BJ (cell line): Measurements from ENCODE around the gene CPS1. TPM values are rescaled to one million over a fixed set of nuclear protein-coding genes. Genes with fewer than 3 reads are reported as not detected.

ENCODE experiments used
- CTCF ChIA-PET: fragments of 350-600 bp; formaldehyde crosslinking; extraction: SDS; loops from one replicate; lab custom pipeline; 2021; ENCODE audit warnings: antibody characterized with exemption, inconsistent platforms; lab: Yijun Ruan, JAX
- POLR2A ChIA-PET: fragments of 300-600 bp; sonication (Branson Sonifier 250); formaldehyde crosslinking; extraction: SDS; loops from one replicate; lab custom pipeline; 2021; ENCODE audit warnings: antibody characterized with exemption; lab: Charles Lee
- DNase-seq: peaks from one replicate; pipeline ENCODE4 v3.0.0-alpha.2; 2011; ENCODE audit warnings: low read depth
- H3K27me3 ChIP-seq: 2 replicates; pipeline ENCODE4 v1.6.0; 2011; ENCODE audit warnings: low read length; ENCODE audit not compliant: control insufficient read depth, insufficient read depth
- H3K36me3 ChIP-seq: 2 replicates; pipeline ENCODE4 v1.5.1; 2011; ENCODE audit warnings: low read length; ENCODE audit not compliant: control insufficient read depth, insufficient read depth
- H3K4me3 ChIP-seq: 2 replicates; pipeline ENCODE4 v1.5.1; 2011; ENCODE audit warnings: low read depth, mild to moderate bottlenecking, control low read depth, low read length
- polyA plus RNA-seq: library from polyadenylated mRNA; depleted of rRNA; stranded (reverse); fragments of >200 nt; gene quantifications from 2 replicates; pipeline ENCODE4 v1.2.3, GENCODE V29; 2011
- TF ChIP-seq, protein P1 (sequence below): IDR thresholded peaks from 2 replicates; pipeline ENCODE4 v1.5.1; 2011; ENCODE audit warnings: low read depth, mild to moderate bottlenecking, control low read depth, inconsistent platforms, low read length, moderate library complexity; ENCODE audit not compliant: insufficient read depth

CPS1 gene
- polyA plus RNA-seq, 1 experiment, result 10.9 TPM

DNA sequence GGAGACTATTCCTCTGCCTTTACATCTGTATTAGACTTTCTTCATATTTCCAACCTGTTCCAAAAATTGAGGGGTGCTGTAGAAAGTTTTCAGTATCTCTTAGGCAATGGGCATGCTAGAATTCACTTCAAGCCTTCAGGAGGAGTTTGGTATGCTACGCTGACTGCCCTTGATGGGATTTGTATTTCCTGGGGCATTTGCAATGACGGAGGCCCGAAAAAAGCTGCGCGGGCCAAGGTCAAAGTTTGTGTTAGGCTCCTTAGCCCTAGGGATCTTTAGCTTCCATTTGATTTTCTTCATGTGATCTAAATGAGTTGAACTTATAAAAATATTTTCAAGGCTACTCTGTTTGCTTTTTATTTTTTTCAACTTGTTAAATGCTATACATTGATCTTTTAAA lies 5.1 kb downstream of the CPS1 start:
- ChIA-PET POLR2A (no interaction called here), CTCF (interaction anchor here (1.9 kb wide), 1 partner anchor 15 kb away, joined by 4 read pairs; no protein-coding TSS in a partner anchor)
- TF ChIP-seq, protein P1, sequence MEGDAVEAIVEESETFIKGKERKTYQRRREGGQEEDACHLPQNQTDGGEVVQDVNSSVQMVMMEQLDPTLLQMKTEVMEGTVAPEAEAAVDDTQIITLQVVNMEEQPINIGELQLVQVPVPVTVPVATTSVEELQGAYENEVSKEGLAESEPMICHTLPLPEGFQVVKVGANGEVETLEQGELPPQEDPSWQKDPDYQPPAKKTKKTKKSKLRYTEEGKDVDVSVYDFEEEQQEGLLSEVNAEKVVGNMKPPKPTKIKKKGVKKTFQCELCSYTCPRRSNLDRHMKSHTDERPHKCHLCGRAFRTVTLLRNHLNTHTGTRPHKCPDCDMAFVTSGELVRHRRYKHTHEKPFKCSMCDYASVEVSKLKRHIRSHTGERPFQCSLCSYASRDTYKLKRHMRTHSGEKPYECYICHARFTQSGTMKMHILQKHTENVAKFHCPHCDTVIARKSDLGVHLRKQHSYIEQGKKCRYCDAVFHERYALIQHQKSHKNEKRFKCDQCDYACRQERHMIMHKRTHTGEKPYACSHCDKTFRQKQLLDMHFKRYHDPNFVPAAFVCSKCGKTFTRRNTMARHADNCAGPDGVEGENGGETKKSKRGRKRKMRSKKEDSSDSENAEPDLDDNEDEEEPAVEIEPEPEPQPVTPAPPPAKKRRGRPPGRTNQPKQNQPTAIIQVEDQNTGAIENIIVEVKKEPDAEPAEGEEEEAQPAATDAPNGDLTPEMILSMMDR, result no peak
- no peaks in the 10 kb centered on the region for H3K27me3 ChIP-seq
- H3K36me3 ChIP-seq, result no peaks in the 10 kb centered on the region
- H3K4me3 ChIP-seq, result no peak overlapping the region
- DNase-seq, result no peak

DNA sequence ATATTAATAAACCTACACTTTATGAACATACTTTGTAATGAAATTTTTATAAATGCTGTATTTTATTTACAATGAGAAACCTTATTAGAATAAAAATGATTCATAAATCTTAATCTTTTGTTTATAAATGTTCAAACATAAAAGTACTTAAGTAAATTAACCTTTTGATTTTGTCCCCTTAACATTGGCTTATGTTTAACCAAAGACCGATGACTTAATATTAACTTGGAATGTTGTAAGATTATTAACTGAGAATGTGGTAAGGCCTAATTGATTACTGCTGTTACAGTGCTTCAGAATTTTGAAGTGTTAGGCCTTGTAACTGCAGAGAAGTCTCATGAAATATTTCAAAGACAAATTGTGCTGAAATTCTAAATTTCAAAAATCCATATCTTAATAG lies 5.7 kb downstream of the CPS1 start:
- no peak for DNase-seq
- POLR2A ChIA-PET, result no interaction called here
- CTCF ChIA-PET, result interaction anchor here (0.9 to 1.9 kb wide), 2 partner anchors 14 to 16 kb away, joined by 3 to 4 read pairs; no protein-coding TSS in a partner anchor

DNA sequence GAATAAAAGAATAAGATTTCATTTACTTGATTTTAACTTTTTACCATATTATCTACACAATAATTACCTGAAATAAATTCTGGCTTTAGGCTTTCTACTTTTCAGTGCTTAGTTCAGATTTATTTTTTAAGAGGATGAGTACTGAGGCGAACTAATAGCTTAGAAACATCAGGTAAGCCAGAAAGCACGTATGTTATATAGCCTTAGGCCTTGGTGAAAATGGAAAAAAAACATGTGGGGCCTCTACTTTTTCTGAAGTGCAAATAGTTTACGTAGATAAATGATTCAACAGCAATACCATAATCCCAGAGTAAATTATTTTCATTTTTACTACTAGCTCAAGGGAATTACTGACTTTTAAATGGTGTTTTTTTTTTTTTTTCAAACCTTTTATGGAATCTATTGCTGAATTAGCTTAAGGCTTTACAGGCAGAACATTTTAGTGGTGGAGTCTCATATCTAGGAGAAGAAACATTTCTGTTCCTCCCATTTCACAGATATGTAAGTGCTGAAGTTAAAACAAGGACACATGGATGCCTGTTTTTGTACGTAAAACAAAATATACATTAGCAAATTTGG lies 6.2 kb downstream of the CPS1 start:
- TF ChIP-seq, protein P1, result no peak
- no peak for DNase-seq
- H3K27me3 ChIP-seq, result no peaks in the 10 kb centered on the region
- no peak overlapping the region for H3K4me3 ChIP-seq
- ChIA-PET CTCF (interaction anchor here (0.9 kb wide), 1 partner anchor 15 kb away, joined by 3 read pairs; no protein-coding TSS in a partner anchor), POLR2A (no interaction called here)
- no peaks in the 10 kb centered on the region for H3K36me3 ChIP-seq

More for the DNA sequence above, 5.7 kb downstream of the CPS1 start:
- TF ChIP-seq, protein P1, result no peak
- no peaks in the 10 kb centered on the region for H3K36me3 ChIP-seq
- no peak overlapping the region for H3K4me3 ChIP-seq
- no peaks in the 10 kb centered on the region for H3K27me3 ChIP-seq

DNA sequence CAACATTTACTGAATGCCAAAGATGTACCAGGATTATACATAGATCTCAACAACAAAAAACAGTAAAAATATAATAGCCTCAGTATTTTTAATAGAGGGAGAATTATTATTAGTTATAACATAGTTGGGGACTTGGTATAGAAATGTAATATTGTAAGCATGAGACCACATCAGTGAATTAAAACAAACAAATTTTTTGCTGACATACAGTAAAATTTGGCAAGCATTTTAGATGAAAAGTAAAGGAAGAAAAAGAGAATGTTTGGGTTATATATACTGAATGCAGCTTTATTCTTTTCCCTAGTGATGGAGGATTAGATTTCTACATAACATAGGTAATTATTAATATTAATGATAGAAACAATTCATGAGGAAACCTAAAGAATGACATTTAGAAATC lies 10.9 kb downstream of the CPS1 start:
- POLR2A ChIA-PET, result no interaction called here
- no peak overlapping the region for H3K4me3 ChIP-seq
- no peaks in the 10 kb centered on the region for H3K36me3 ChIP-seq
- no peak for DNase-seq
- CTCF ChIA-PET, result no interaction called here
- H3K27me3 ChIP-seq, result no peaks in the 10 kb centered on the region
- TF ChIP-seq, protein P1, result no peak

DNA sequence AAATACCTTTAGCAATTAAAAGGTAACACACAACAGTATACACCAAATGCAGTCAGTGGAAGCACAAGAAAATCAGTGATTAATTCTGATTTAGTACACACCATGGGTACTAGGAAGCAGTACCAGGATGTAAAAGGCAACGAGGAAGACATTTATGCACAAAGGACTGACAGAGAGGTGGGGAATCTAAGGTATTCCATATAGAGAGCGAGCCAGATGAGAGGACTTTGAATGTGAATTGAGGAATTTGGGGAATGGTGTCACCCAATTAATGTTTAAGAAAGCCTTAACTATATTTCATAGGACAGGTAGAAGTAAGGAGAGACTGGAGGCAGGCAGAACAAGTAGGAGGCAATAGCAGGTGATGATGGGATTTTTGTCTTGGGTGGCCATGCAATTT lies 11.7 kb downstream of the CPS1 start:
- no peaks in the 10 kb centered on the region for H3K27me3 ChIP-seq
- TF ChIP-seq, protein P1, result no peak
- no peak overlapping the region for H3K4me3 ChIP-seq
- H3K36me3 ChIP-seq, result no peaks in the 10 kb centered on the region
- no peak for DNase-seq
- POLR2A ChIA-PET, result no interaction called here
- CTCF ChIA-PET, result no interaction called here
